Stimulated activated CD4-positive, alpha-beta T cell treated with anti-CD3 and anti-CD28 coated beads, Interleukin-2, amount 100 ng/mL, for 24 hours (primary cell): Measurements from ENCODE around the gene MIB1.
A peak's percentile ranks its signal among the peaks of the same experiment; 100 is the strongest.
"Not testable (repeated sequence)": the region's sequence is repeated elsewhere in the genome, so short reads cannot be mapped to it uniquely, and the experiment has no call there.

Source experiments
- DNase-seq, 2 donors: peaks; one replicate each; pipeline ENCODE4 v3.0.0-alpha.2; 2020

Gene MIB1

DNA sequence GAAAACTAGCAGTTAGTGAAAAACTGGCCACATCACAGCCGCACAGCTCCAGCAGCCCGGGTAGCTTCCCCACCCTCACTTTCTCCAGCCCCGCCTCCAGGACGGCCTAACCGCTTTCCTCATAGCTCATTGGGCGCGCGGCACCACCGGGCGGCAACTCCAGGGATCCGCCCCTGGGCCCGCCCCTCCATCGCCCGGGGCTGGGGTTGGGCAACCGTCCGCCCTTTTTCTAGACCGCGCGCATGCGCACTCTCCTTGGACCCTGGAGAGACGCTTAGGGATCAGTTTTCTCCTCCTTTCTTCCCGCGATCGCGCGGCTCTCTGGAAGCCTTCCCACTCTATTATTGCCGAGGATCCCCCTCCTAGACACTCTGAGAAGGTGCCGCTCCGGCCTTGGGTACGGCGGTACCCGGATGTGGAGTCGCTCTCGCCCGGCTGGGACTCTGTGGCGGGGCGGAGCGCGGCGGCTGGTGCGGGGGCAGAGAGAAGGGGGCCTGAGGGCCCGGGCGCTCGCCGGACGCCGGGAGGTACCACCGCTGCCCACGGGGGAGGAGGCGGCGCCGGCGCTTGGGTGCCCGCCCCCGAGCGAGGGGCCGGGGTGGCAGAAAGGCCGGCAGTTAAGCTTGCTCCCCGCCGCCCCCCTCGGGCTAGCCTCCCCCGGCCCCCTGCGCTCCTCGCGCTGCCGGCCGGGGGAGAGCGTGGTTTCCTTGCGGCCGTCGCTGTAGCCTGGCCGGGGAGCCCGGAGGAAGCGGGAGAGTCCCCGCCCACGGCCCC is at the start of gene MIB1:
MIB1 (plus strand) TSS at position 255 of the 774 bp plus-strand sequence. CDS start 792 bp downstream, outside the sequence.
- DNase-seq, result peak; percentile 99

DNA sequence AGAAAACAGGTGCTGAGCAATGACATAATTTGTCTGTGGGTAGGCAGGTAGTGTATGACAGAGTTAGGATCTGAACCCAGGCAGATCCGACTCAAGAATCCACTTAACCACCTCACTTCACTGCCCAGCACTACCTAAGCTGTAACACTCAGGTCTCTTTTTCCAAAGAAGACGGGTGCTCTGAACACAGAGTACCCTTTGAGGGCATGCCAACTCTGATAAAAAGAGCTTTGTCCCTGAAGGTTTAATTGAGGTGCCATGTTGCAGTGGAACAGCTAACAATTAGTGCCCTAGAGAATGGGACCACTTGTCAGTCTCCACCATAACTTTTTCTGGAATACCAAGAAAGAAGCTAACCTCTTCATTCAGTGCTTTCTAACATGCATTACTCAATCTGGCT is 47.3 kb upstream of the MIB1 start:
- DNase-seq, result no peak

DNA sequence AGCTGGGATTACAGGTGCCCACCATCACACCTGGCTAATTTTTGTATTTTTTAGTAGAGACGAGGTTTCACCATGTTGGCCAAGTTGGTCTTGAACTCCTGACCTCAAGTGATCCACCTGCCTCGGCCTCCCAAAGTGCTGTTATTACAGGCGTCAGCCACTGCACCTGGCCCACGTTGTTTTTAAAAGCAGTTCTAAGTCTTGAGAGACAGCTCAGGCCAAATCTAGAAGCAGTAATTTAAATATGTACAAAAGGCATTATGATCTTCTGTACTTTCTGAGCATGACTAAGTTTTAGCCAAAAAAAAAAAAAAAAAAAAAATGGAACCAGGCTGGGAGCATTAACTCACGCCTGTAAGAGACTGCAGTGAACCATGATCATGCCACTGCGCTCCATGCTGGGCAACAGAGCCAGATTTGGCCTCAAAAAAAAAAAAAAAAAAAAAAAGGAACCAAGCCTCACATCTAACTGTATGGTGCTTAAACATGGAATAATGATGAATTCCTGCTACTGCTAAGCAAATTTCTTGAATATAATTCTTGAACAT is 40.0 kb upstream of the MIB1 start:
- no peak for DNase-seq

DNA sequence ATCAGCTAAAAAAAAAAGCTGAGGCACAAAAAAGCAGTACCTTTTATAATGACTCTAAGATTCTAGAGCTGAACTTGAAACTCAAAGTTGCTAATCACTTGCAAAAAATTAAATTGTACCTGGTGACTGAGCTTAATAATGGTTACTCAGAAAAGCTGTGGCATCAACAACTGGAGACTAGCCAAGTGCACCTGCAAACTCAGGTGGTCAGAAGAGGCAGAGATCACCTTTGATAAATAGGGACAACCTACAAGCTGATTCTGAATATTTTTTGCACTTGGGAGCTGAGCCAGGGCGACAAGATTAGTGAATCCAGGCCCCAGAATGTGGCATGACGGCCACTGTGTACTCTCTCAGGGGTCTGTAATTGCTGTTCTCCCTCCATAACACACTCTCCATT is 39.0 kb upstream of the MIB1 start:
- no peak for DNase-seq

DNA sequence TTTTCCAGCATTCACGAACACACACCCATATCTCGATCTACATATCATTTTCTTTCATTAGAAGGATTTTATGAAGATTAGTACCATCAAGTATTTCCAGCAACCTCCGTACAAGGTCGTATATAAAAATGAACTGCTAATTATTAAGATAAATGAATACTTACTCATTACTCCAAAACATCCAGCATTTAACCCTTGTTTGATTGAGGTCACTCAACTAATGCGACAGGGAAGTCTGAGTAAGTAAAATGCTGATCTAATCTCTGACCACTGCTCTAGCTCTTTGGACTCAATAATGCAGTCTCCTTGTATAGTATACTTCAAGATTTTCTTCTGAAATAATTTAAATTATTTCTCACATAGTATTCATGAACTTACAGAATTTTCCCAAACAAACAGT is 38.0 kb upstream of the MIB1 start:
- DNase-seq, result no peak

DNA sequence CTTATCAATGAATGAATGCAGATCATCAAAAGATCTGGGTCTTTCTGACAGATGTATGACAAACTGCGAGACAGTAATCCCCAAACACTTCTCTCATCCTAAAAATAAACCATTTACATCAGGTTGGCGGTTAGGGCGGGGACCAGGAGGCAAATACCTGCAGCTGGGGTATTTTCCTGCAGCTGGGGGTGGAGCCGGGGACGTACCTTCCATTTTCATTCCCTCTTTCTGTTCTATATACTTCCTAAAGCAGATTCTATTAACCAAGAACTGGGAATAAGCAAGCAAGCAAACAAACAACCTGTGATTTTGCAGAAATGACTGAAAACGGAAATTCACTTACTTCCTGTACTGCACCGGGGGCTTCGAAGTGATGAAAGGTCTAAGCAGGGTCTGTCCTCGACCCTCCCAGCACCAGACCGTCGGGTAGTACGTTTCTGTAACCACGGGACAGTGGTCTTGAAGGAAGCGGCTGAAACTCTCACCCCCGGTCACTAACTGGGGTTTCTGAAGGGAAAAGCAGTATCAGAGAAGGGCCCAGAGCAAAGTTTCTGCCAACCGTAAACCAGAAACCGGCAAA is 37.3 kb upstream of the MIB1 start:
- peak; percentile 23 to 32 for DNase-seq

DNA sequence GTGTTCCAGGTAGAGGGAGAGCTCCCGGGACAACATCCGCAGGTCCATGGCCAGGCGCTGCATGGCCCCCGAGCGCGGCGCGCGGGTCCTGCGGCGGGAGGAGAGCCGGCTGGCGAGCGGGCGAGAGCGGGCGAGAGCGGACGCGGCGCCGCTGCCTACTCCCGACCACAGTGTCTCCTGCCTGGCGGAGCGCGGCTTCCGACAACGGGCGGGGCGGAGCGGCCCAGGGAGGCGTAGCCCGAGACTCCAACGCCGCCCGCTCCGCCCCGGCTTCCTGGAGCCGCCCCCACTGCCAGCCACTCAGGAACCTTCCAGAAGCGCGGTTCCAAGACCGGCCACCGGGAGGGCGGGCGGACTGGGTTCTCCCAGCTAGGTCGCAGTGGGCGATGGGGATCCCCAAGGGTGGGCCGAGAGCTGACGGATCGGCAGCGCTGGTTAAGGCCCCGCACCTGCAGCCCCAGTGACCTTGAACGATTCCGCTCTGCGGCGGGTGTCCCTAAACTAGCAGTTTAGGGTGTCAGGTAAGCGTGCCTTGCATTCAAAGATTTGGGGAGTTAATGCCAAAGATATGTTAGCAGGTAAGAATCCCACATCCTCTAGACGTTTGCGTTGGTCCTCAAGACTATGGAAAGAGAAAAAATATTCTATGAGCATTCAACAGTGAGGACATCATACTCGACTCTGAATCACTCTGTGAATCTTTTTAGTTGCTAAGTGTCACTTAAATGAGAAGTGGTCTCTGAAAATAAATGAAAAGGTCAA is 35.8 kb upstream of the MIB1 start, which contains the start of gene ABHD3:
ABHD3 (minus strand) TSS at position 172 of the 762 bp plus-strand sequence; CDS start at position 63, 109 bp downstream.
- DNase-seq, result peak; percentile 90 to 91

DNA sequence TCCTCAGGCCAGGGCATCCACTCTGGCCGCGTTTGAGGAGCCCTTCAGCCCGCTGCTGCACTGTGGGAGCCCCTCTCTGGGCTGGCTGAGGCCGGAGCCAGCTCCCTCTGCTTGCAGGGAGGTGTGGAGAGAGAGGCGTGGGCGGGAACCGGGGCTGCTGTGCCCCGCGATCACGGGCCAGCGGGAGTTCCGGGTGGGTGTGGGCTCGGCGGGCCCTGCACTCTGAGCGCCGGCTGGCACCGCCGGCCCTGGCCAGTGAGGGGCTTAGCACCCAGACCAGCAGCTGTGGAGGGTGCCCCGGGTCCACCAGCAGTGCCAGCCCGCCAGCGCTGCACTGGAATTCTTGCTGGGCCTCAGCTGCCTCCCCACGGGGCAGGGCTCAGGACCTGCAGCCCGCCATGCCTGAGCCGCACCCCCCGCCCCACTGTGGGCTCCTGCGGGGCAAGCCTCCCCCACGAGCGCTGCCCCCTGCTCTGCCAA is 34.2 kb upstream of the MIB1 start:
- no peak for DNase-seq

DNA sequence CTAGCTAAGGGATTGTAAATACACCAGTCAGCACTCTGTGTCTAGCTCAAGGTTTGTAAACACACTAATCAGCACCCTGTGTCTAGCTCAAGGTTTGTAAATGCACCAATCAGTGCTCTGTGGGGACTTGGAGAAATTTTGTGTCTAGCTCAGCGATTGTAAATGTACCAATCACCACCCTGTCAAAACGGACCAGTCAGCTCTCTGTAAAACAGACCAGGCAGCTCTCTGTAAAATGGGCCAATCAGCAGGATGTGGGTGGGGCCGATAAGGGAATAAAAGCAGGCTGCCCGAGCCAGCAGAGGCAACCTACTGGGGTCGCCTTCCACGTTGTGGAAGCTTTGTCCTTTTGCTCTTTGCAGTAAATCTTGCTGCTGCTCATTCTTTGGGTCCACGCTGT is 33.5 kb upstream of the MIB1 start:
- DNase-seq, result not testable (repeated sequence)

DNA sequence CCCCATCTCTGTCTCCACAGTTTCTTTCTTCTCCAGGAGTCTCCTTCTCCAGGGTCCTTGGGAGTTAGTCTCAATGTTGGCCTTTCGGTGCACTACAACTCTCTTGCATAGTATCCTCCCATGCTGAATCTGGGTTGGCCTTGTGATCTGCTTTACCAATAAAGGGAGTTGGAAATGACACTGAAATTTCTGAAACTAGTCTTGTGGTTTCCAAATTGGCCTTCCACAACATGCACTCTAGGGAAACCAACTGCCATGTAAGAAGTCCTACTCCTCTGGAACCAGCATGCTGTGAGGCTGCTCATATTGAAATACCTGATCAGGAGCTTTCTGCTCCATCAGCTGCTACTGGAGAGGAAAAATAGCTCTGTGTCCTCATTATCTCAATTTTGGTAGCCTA is 26.1 kb upstream of the MIB1 start:
- no peak for DNase-seq

DNA sequence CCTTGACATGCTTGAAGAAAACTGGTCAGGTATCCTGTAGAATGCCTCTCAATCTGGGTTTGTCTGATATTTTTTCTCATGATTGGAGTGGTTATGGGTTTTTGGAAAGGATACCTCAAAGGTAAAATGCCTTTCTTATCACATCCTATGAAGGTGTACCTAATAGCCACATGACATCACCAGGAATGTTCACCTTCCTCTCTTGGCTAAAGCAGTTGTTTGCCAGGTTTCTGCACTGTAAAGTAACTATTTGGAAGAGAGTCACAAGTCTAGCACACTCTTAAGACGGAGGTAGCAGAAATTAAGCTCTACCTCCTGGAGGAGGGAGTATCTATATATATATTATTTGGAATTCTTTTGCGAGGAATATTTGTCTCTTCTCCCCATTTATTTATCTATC is 17.9 kb upstream of the MIB1 start:
- no peak for DNase-seq

DNA sequence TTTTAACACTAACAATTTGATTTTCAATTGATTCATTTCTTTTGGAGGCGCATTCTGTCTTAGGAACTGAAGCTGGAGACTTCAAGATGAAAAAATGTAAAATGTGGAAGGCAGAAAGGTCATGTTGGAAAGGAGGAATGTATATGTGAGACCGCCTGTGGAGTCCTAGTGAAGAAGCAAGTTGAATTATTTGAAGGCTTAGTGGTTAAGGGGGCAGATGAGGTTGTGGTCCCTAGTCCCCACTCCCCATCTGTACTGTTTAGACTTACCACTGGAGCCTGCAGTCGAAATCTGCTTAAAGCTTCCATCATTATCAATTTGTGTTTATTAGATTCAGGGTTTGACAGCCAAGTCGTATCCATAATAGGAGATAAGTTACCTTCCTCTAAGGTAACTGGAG is 15.4 kb upstream of the MIB1 start:
- no peak for DNase-seq

DNA sequence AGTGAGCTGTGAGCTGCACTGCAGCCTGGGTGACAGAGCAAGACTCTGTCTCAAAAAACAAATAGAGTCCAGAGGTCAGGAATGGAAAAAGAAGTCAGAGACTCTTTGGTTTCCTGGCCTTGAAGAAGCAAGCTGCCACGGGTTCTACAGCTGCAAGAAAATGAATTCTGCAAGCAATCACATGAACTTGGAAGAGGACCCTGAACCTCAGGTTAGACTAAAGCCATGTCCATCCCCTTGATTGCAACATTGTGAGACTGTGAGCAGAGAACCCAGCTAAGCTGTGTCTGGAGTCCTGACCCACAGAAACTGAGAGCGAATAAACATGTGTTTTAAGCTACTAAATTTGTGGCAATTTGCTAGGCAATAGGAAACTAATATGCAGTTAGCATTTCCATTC is 12.9 kb upstream of the MIB1 start:
- DNase-seq, result no peak

DNA sequence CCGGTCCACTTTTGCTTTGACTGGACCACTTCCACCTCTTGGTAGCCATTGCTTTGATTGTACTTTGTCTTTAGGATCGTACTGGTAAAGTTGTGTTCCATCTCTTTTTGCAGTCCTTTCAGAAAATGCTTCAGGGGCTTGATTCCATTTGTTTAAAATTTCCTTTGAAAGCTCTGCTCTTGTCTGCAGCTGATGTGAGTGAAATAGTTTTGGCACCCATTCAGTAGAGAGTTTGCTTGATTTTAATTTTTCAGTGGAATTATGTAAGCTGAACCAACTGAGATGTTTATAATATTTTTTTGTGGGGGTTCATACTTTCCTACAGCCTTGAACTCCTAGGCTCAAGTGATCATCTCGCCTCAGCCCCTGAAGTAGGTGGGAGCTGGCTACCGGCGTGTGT is 7.6 kb upstream of the MIB1 start:
- no peak for DNase-seq

DNA sequence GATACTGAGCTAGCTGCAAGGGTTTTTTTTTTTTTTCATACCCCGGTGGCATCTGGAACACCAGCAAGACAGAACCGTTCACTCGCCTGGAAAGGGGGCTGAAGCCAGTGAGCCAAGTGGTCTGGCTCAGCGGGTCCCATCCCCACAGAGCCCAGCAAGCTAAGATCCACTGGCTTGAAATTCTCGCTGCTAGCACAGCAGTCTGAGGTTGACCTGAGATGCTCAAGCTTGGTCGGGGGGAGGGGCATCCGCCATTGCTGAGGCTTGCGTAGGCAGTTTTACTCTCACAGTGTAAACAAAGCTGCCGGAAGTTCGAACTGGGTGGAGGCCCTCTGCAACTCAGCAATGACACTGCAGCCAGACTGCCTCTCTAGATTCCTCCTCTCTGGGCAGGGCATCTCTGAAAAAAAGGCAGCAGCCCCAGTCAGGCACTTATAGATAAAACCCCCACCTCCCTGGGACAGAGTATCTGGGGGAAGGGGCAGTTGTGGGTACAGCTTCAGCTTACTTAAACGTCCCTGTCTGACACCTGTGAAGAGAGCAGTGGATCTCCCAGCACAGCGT is 5.1 kb upstream of the MIB1 start:
- peak; percentile 39 to 52 for DNase-seq

DNA sequence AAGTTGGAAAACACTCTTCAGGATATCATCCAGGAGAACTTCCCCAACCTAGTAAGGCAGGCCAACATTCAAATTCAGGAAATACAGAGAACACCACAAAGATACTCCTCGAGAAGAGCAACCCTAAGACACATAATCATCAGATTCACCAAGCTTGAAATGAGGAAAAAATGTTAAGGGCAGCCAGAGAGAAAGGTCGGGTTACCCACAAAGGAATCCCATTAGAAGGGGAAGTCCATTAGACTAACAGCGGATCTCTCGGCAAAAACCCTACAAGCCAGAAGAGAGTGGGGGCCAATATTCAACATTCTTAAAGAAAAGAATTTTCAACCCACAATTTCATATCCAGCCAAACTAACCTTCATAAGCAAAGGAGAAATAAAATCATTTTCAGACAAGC is 3.7 kb upstream of the MIB1 start:
- not testable (repeated sequence) for DNase-seq

DNA sequence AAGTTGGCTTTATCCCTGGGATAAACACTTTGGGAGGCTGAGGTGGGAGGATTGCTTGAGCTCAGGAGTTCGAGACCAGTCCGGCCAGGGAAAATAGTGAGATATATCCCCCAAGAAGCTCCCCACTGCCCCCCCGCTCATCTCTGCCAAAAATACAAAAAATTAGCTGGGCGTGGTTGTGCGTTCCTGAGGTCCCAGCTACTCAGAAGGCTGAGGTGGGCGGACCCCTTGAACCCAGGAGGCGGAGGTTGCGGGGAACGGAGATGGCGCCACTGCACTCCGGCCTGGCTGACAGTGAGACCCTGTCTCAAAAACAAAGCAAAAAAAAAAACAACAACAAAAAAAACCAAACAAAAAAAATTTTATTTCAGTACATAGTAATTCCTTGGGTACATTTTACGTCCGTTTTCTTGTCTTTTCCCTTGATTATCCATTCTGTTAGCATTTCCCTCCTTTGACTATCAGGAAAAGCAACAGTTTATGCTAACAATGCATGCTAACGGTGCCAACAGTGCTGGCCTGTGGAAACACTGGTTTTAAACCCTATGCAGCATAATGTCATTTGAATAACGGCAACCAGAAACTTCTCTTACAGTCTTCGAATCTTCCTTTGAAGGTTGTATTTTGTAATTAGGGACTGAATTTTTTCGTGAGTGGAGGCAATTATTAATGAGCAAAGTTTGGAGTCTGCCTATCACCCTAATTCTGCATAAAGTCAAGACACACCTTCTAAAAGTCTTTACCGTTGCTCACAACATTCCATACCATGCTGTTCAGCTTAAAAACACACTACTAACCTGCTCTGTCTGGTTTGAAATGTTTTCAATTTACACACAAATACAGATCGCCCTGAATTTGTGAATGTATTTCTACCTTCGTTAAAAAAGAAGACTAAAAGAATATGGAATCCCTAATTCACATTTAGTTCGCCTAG is 721 bp upstream of the MIB1 start:
- no peak for DNase-seq

DNA sequence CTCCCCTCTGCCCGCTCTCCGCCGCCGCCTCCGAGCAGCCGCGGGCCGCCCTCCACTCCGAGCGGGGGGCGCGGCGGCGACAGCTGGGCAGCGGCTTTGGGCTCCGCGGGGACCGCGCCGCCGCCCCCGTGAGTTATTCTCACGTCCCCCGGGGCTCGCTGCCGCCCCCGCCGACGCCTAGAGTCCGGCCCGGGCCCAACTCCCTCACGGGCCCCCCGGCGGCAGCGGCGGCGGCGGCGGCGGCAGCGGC is 645 bp downstream of the MIB1 start:
- DNase-seq, result no peak

DNA sequence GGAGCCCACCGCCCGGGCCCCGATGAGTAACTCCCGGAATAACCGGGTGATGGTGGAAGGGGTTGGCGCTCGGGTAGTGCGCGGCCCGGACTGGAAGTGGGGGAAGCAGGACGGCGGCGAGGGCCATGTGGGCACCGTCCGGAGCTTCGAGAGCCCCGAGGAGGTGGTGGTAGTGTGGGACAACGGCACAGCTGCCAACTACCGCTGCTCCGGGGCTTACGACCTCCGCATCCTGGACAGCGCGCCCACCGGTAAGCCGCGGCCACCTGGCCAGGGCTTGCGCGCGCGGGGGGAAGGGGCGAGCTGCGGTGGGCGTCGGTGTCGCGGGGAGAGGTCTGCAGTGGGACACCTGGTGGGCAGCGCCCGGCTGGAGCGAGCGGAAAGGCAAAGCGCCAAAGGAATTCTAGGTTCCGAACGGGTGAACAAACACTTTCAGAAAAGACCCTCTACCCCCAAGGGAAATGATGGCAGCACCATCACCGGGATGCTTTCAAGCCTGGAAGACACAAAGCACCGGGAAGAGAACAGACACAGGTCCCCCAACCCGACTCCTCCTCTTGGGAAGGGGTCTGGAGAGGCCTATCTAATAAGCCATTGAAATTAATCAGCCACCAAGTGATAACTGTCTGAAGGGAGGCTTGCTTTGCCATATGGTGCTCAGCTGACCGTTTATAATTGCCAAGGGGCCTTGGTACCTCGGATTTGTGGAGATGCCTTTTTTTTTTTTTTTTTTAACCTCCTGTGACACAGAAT is 1.1 kb downstream of the MIB1 start:
- DNase-seq, result peak; percentile 40 to 41

DNA sequence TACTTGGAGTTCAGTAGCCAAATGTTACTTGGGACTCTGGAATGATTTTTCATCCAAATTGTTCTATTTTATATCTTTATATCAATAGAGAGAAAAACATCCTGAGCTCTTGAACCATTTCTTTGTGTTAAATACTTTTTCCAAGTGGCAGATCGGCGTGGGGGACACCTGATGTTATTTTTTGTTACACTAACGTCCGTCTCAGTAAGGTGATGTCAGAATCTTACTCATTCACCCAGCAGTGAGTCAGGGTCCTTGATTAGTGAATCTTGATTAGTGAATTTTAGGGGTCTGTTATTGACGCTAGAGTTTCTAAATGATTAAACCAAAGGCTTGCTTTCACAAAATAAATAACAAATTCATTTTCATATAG is 1.7 kb downstream of the MIB1 start:
- DNase-seq, result no peak

DNA sequence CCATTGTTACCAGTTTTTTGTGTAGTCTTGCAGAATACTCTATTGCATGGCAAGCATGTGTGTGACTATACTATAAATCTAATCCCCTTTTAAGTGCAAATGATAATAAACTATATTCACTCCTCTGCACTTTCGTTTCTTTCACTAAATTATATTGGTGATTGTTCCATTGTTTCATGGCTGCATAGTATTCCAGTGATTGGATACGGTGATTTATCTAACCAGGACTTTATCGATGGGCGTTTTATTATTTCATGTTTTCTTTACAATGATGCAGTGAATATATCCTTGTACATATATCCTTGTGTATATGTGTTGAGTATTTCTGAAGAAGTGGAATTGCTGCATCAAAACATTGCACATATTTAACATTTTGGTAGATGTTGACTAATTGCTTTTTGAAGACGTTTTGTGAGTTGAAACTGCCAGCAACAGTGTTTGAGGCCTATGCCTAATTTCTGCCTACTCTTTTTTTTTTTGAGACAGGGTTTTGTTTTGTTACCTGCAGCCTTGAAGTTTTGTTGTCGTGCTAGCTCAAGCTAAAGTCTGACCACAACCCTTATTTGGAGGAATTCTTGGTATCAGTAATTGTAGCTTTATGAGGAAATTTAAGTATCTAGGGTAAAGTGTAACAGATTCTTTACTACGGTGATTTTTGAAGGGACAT is 2.7 kb downstream of the MIB1 start:
- DNase-seq, result no peak
